ENCODE data around the gene HAVCR2. TPM values are rescaled to one million over a fixed set of nuclear protein-coding genes. Genes with fewer than 3 reads are reported as not detected.
A peak's percentile ranks its signal among the peaks of the same experiment; 100 is the strongest.

HAVCR2 gene
- total and polyA plus RNA-seq, 2 of the 13 experiments (the other 11 are each of a cell fraction or from before 2014, with no cell fraction given), result 0.07 to 0.16 TPM

GRCh38 chr5:157067005-157067404, 41.8 kb downstream of the HAVCR2 start:
- H3K79me2 ChIP-seq (ENCODE audit: insufficient read depth, low read length), result no peaks in the 10 kb centered on the region
- CTCF ChIA-PET (ENCODE audit: low intra/inter-chr PET ratio, low total read pairs), result no interaction called here
- no peak overlapping the region for H3K4me3 ChIP-seq (replicated peaks in 1 of 3; ENCODE audit: insufficient read depth in 1 of 3, low read depth in 2 of 3, low read length in 3 of 3)
- no peak overlapping the region for H3K9ac ChIP-seq (ENCODE audit: insufficient read depth, low read depth, low read length)
- H3K4me1 ChIP-seq (ENCODE audit: insufficient read depth, low read length), result peaks cover 83% of the 10 kb centered on the region
- no peak for TF ChIP-seq ZNF790 (CRISPR knock-in tag; IDR thresholded peaks at IDR 0.05; ENCODE audit: borderline replicate concordance)
- 0 out of 2 replicates have a peak, but pooled peaks have one; percentile 17 for TF ChIP-seq GFI1 (CRISPR knock-in tag; IDR thresholded peaks at IDR 0.05; ENCODE audit: borderline replicate concordance)
- H3K9me3 ChIP-seq (ENCODE audit: low read length), result no peaks in the 10 kb centered on the region
- H3K4me2 ChIP-seq (ENCODE audit: low read depth, low read length), result no peak overlapping the region
- no peaks in the 10 kb centered on the region for H3K36me3 ChIP-seq (replicated peaks in 1 of 2; ENCODE audit: control insufficient read depth in 1 of 2, insufficient read depth in 2 of 2, low read length in 2 of 2)
- in situ Hi-C loops (cut with HindIII; ENCODE audit: extremely low pct_ligation_motif_present, low pct_unique_long_range_greater_than_20kb), result no loop called here
- no peak for FAIRE-seq
- no peaks in the 10 kb centered on the region for H3K27me3 ChIP-seq (ENCODE audit: control insufficient read depth in 1 of 2, insufficient read depth in 2 of 2, low read length in 2 of 2)
- POLR2A ChIA-PET, result interaction anchor here (1.6 kb wide), 1 partner anchor 76 kb away, joined by 3 read pairs; the partner anchor contains the start of gene MED7
- no TSS peak for BruUV-seq (replicated peaks)
- no peak overlapping the region for H2AFZ ChIP-seq (ENCODE audit: low read length)
- ATAC-seq, result no peak
- no peak overlapping the region for H3K27ac ChIP-seq (ENCODE audit: extremely low read length, insufficient read depth, low read length)
- H4K20me1 ChIP-seq (ENCODE audit: insufficient read depth, low read length), result no peaks in the 10 kb centered on the region
- WGBS (ENCODE audit: low lambda C conversion rate), result 50% methylated on average over 2 of the region's 2 CpGs
- intact Hi-C loops (cut with micrococcal nuclease; ENCODE audit: unreplicated experiment), result no loop called here
- no peak for DNase-seq (ENCODE audit: low spot score)

GRCh38 chr5:157066080-157066479, 42.8 kb downstream of the HAVCR2 start:
- Histone ChIP-seq H3K9me3 (ENCODE audit: low read length) (no peaks in the 10 kb centered on the region), H3K4me2 (ENCODE audit: low read depth, low read length) (no peak overlapping the region), H2AFZ (ENCODE audit: low read length) (no peak overlapping the region), H3K9ac (ENCODE audit: insufficient read depth, low read depth, low read length) (no peak overlapping the region), H3K4me3 (replicated peaks in 1 of 3; ENCODE audit: insufficient read depth in 1 of 3, low read depth in 2 of 3, low read length in 3 of 3) (no peak overlapping the region), H3K79me2 (ENCODE audit: insufficient read depth, low read length) (no peaks in the 10 kb centered on the region), H3K27ac (ENCODE audit: extremely low read length, insufficient read depth, low read length) (no peak overlapping the region), H4K20me1 (ENCODE audit: insufficient read depth, low read length) (no peaks in the 10 kb centered on the region), H3K4me1 (ENCODE audit: insufficient read depth, low read length) (peaks cover 74% of the 10 kb centered on the region), H3K27me3 (ENCODE audit: control insufficient read depth in 1 of 2, insufficient read depth in 2 of 2, low read length in 2 of 2) (no peaks in the 10 kb centered on the region), H3K36me3 (replicated peaks in 1 of 2; ENCODE audit: control insufficient read depth in 1 of 2, insufficient read depth in 2 of 2, low read length in 2 of 2) (no peaks in the 10 kb centered on the region)
- POLR2A ChIA-PET, result no interaction called here
- DNase-seq (ENCODE audit: low spot score) (no peak), ATAC-seq (no peak), FAIRE-seq (no peak)
- in situ Hi-C loops (cut with HindIII; ENCODE audit: extremely low pct_ligation_motif_present, low pct_unique_long_range_greater_than_20kb) (no loop called here), intact Hi-C loops (cut with micrococcal nuclease; ENCODE audit: unreplicated experiment) (no loop called here)
- WGBS (ENCODE audit: low lambda C conversion rate), result 92% methylated on average over 2 of the region's 2 CpGs
- no TSS peak for BruUV-seq (replicated peaks)
- CTCF ChIA-PET (ENCODE audit: low intra/inter-chr PET ratio, low total read pairs), result no interaction called here
- TF ChIP-seq NR2C2 (CRISPR knock-in tag; IDR thresholded peaks at IDR 0.05; ENCODE audit: borderline replicate concordance) (no peak), TFAP4 (IDR thresholded peaks at IDR 0.05; ENCODE audit: borderline replicate concordance, low read depth) (no peak)

Measured in HepG2 (cell line).